CD4-positive, alpha-beta memory T cell (primary cell): ENCODE measurements around the gene MRPL47. TPM values are rescaled to one million over a fixed set of nuclear protein-coding genes. Genes with fewer than 3 reads are reported as not detected.

Source experiments
- CTCF ChIA-PET: fragments of 350-600 bp; sonication (Branson Sonifier 250); formaldehyde crosslinking; loops from one replicate; lab custom pipeline; 2021; ENCODE audit warnings: inconsistent platforms; ENCODE audit not compliant: partially characterized antibody; lab: Charles Lee
- POLR2A ChIA-PET: fragments of 350-600 bp; sonication (Branson Sonifier 250); formaldehyde crosslinking; loops from one replicate; lab custom pipeline; 2021; ENCODE audit not compliant: partially characterized antibody; lab: Charles Lee
- DNase-seq, 5 donors: peaks; one replicate each; pipeline versions ENCODE4 v3.0.0 to v3.0.0-alpha.2; 2020 to 2022; ENCODE audit warnings: mixed read lengths in 1 of 5
- H3K27ac ChIP-seq: one replicate; pipeline ENCODE4 v1.7.0; 2013; ENCODE audit warnings: low read depth, low read length
- H3K27me3 ChIP-seq: 2 replicates; pipeline ENCODE4 v1.7.0; 2013; ENCODE audit warnings: mild to moderate bottlenecking, low read length, moderate library complexity; ENCODE audit not compliant: insufficient read depth
- H3K36me3 ChIP-seq: 2 replicates; pipeline ENCODE4 v1.7.0; 2013; ENCODE audit warnings: mild to moderate bottlenecking, low read length, moderate library complexity; ENCODE audit not compliant: insufficient read depth
- H3K4me1 ChIP-seq: 2 replicates; pipeline ENCODE4 v1.7.0; 2013; ENCODE audit warnings: mild to moderate bottlenecking, low read length, moderate library complexity; ENCODE audit not compliant: insufficient read depth
- H3K4me3 ChIP-seq, 2 donors: one replicate each; pipeline ENCODE4 v1.7.0; 2013; ENCODE audit warnings: low read length in 2 of 2, mild to moderate bottlenecking in 1 of 2
- H3K9me3 ChIP-seq, 2 donors: one replicate each; pipeline ENCODE4 v1.7.0; 2013; ENCODE audit warnings: low read length in 2 of 2, control low read depth in 1 of 2; ENCODE audit not compliant: control insufficient read depth in 1 of 2
- H3K27ac Mint-ChIP-seq, 7 donors: one replicate each; pipeline ENCODE4 v1.8.0; 2020 to 2021; ENCODE audit warnings: mixed read lengths in 7 of 7, mild to moderate bottlenecking in 6 of 7, inconsistent platforms in 3 of 7, moderate library complexity in 3 of 7
- H3K27me3 Mint-ChIP-seq, 2 donors: one replicate each; pipeline ENCODE4 v1.8.0; 2020 to 2021; ENCODE audit warnings: mixed read lengths in 2 of 2
- H3K36me3 Mint-ChIP-seq, 2 donors: one replicate each; pipeline ENCODE4 v1.8.0; 2020 to 2021; ENCODE audit warnings: mixed read lengths in 2 of 2, inconsistent platforms in 1 of 2, mild to moderate bottlenecking in 1 of 2
- H3K4me1 Mint-ChIP-seq, 4 donors: one replicate each; pipeline ENCODE4 v1.8.0; 2020 to 2021; ENCODE audit warnings: mixed read lengths in 4 of 4, mild to moderate bottlenecking in 1 of 4
- H3K4me3 Mint-ChIP-seq, 8 donors: one replicate each; pipeline ENCODE4 v1.8.0; 2020 to 2021; ENCODE audit warnings: mixed read lengths in 8 of 8, mild to moderate bottlenecking in 7 of 8, moderate library complexity in 6 of 8, inconsistent platforms in 3 of 8
- H3K9me3 Mint-ChIP-seq, 8 donors: one replicate each; pipeline ENCODE4 v1.8.0; 2020 to 2021; ENCODE audit warnings: mixed read lengths in 8 of 8, mild to moderate bottlenecking in 5 of 8, inconsistent platforms in 3 of 8, moderate library complexity in 1 of 8
- intact Hi-C: fragments of 100-400 bp; cut with micrococcal nuclease; formaldehyde crosslinking; loops from one replicate; pipeline ENCODE4 v1.15.1; 2023
- polyA plus RNA-seq, 2 donors: library from polyadenylated mRNA; unstranded; fragments of 300-500 nt; fragmentation: Illumina TruSeq; gene quantifications; one replicate each; pipeline ENCODE4 v1.2.3, GENCODE V29; 2021
- total RNA-seq, 2 experiments: library from RNA; stranded (reverse); gene quantifications; one replicate each; pipeline ENCODE4 v1.2.3, GENCODE V29; 2021

The MRPL47 gene
- total and polyA plus RNA-seq, 4 experiments from 2014 or later = 16.9 to 61.8 (median 32.6) TPM

DNA sequence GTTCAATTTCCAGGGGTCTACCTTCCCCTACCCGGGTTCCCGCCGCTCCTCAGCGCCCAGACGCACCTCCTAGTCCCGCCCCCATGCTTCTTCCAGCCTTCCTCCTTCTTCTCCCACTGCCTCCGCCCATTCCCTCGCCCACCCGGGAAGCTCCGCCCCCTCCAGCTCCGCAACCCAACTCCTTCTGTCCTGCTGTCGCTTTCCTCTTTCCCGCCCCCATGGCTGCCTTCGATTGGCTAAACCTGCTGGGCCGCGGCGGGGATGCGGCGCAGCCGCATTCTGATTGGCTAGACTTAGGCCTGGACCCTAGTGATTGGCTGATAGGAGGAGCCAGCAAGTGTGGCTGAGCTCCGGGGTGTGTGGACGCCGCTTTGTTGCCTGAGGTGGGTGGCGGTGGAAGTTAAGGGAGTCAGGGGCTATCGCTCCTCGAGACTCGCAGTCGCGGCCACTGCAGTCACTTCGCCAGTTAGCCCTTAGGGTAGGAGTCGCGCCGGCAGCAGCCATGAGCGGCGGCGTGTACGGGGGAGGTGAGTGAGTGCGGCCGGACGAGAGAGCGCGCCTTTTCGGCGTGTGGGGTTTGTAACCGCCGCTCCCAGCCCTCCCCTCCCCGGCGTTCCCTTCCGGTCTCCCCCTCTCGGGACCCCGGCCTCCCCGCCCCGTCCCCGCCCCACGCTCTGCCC, 41.7 kb downstream of the MRPL47 start, which contains the start of gene ACTL6A:
Gene ACTL6A (plus strand): TSS at position 336 of the 680 bp plus-strand sequence. CDS start 167 bp downstream, at position 503.
- peaks cover 0 to 7% of the 10 kb centered on the region in 2 donors for H3K36me3 Mint-ChIP-seq

DNA sequence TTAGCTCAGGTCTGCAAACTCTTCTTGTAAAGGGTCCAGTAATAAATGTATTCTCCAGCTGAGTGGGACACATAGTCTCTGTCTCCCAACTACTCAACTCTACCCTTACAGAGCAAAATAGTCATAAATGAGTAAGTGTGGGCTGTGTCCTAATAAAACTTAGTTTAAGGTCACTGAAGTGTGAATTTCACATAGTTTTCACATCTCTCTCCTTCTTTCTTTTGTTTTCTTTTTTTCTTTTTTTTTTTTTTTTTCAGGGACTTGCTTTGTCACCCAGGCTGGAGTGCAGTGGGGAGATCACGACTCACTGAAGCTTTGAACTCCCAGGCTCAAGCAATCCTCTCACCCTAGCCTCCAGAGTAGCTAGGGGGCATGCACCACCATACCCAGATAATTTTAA, 43.6 kb downstream of the MRPL47 start:
- intact Hi-C loops = no loop called here
- no peak overlapping the region for H3K27ac Mint-ChIP-seq

More for the DNA sequence above, 41.7 kb downstream of the MRPL47 start, which contains the start of gene ACTL6A:
- no peaks in the 10 kb centered on the region for H3K9me3 ChIP-seq
- H3K36me3 ChIP-seq = no peaks in the 10 kb centered on the region
- peaks cover 22 to 37% (median 28%) of the 10 kb centered on the region in 4 donors for H3K4me1 Mint-ChIP-seq
- H3K4me1 ChIP-seq = peaks cover 29% of the 10 kb centered on the region
- no peaks in the 10 kb centered on the region for H3K9me3 Mint-ChIP-seq
- H3K27me3 Mint-ChIP-seq = peaks cover 0 to 4% of the 10 kb centered on the region in 2 donors
- peak within 1 kb of the TSS; percentile 67 to 76 for H3K4me3 ChIP-seq
- no peaks in the 10 kb centered on the region for H3K27me3 ChIP-seq
- ChIA-PET CTCF (interaction anchor here (0.6 to 2.0 kb wide), 7 partner anchors 18 to 1254 kb away, joined by 3 to 6 read pairs (median 4); partner anchors contain the start of gene USP13), POLR2A (interaction anchor here (0.6 to 1.9 kb wide), 11 partner anchors 20 to 1039 kb away, joined by 3 to 12 read pairs (median 5); partner anchors contain the start of genes MRPL47, NDUFB5, PIK3CA and TTC14)
- peak within 1 kb of the TSS; percentile 81 to 98 (median 97) for H3K27ac Mint-ChIP-seq
- H3K4me3 Mint-ChIP-seq = peak within 1 kb of the TSS; percentile 96 to 100 (median 99)
- intact Hi-C loops = loop anchor here (1.0 to 2.0 kb wide), 5 partner anchors 42 to 547 kb away; partner anchors contain the start of genes MRPL47, NDUFB5 and ZMAT3
- peak; percentile 96 to 98 (median 96) for DNase-seq
- peak within 1 kb of the TSS; percentile 58 for H3K27ac ChIP-seq

DNA sequence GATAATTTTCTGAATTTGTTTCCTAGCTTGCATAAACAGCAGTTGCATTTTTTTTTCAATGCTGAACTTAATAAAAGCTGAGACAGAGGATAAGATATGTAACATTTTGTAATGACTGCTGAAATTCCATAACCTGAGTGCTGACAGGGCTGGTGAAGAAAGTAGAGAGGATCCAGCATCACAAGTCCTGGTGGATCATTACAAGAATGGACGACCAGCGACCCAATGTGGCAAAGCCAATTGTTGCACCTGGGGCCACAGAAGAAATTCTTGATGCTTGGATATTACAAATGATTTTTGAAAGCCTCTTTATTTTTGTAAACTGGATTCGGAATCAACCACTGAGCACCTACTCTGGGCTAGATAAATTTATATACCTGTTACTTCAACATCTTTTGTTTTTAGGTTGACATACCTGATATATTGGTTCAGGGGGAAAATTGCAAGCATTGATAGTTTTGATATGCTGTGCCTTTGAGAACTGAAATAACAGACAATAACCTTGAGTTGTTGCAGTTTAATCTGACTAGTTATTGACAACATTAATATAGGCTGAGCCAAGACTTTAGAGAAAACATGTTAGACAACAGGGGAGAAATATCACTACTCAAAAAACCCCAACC, 45.6 kb downstream of the MRPL47 start:
- intact Hi-C loops = loop anchor here (1.0 to 2.0 kb wide), 5 partner anchors 237 to 1124 kb away; no protein-coding TSS in a partner anchor

More for the DNA sequence above, 43.6 kb downstream of the MRPL47 start:
- POLR2A ChIA-PET = no interaction called here
- Histone ChIP-seq H3K27ac (no peak overlapping the region), H3K4me3 (no peak overlapping the region), H3K9me3 (no peaks in the 10 kb centered on the region), H3K27me3 (no peaks in the 10 kb centered on the region), H3K36me3 (no peaks in the 10 kb centered on the region), H3K4me1 (peaks cover 26% of the 10 kb centered on the region)
- no peak for DNase-seq
- Mint-ChIP-seq H3K4me3 (no peak overlapping the region), H3K4me1 (peaks cover 19 to 29% (median 24%) of the 10 kb centered on the region in 4 donors), H3K27me3 (peaks cover 0 to 4% of the 10 kb centered on the region in 2 donors), H3K9me3 (no peaks in the 10 kb centered on the region), H3K36me3 (peaks cover 0 to 7% of the 10 kb centered on the region in 2 donors)
- CTCF ChIA-PET = interaction anchor here (0.7 to 1.1 kb wide), 2 partner anchors 455 to 977 kb away, joined by 3 read pairs; no protein-coding TSS in a partner anchor

DNA sequence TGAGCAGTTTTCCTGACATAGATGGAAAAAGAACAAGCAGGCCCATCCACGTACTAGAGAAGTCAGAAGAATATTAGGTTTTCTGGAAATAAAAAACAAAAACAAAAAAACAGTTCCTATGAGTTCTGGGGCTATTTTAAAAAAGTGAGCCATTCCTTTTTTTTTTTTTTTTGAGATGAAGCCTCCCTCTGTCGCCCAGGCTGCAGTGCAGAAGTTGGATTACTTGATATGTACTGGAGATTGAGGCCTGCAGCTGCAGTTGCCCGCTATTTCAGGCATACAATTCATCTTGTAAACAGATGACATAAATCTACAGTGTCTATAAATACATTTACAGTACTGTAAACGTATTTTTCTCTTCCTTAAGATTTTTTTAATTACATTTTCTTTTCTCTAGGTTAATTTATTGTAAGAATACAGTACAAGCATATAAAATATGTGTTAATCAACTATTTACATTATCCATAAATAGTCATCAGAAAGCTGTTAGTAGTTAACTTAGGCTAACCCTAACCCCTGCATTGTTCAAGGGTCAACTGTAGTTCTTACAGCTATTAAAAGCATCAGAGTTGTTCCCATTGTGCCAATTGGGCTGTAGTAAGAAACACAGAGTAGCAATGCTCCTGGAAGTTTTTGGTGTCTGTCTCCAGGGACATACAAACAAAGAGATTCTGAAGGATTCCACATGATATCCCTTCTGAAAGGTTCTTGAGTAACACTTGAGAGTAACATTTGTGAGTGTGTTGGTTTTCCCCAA, 52.9 kb downstream of the MRPL47 start:
- DNase-seq = no peak
- H3K9me3 ChIP-seq = no peaks in the 10 kb centered on the region
- no peaks in the 10 kb centered on the region for H3K9me3 Mint-ChIP-seq
- intact Hi-C loops = no loop called here
- H3K4me3 Mint-ChIP-seq = no peak overlapping the region
- CTCF ChIA-PET = no interaction called here
- H3K36me3 ChIP-seq = no peaks in the 10 kb centered on the region
- no peaks in the 10 kb centered on the region for H3K4me1 Mint-ChIP-seq
- no peaks in the 10 kb centered on the region for H3K36me3 Mint-ChIP-seq
- H3K27me3 ChIP-seq = no peaks in the 10 kb centered on the region
- POLR2A ChIA-PET = no interaction called here
- H3K4me3 ChIP-seq = no peak overlapping the region
- peaks cover 2 to 5% of the 10 kb centered on the region in 2 donors for H3K27me3 Mint-ChIP-seq
- H3K4me1 ChIP-seq = no peaks in the 10 kb centered on the region
- H3K27ac ChIP-seq = no peak overlapping the region
- H3K27ac Mint-ChIP-seq = peak overlapping the region in 1 of 7 donors; percentile 53

More for the DNA sequence above, 45.6 kb downstream of the MRPL47 start:
- DNase-seq = peak; percentile 25 to 38 (median 30)
- H3K27ac ChIP-seq = no peak overlapping the region
- H3K4me3 ChIP-seq = no peak overlapping the region
- no peaks in the 10 kb centered on the region for H3K9me3 ChIP-seq
- H3K4me1 Mint-ChIP-seq = peaks cover 10 to 12% (median 11%) of the 10 kb centered on the region in 4 donors
- H3K36me3 Mint-ChIP-seq = peaks cover 0 to 7% of the 10 kb centered on the region in 2 donors
- peaks cover 7% of the 10 kb centered on the region for H3K4me1 ChIP-seq
- peaks cover 2 to 9% of the 10 kb centered on the region in 2 donors for H3K27me3 Mint-ChIP-seq
- H3K9me3 Mint-ChIP-seq = no peaks in the 10 kb centered on the region
- no peak overlapping the region for H3K4me3 Mint-ChIP-seq
- H3K27me3 ChIP-seq = no peaks in the 10 kb centered on the region
- ChIA-PET CTCF (no interaction called here), POLR2A (no interaction called here)
- no peaks in the 10 kb centered on the region for H3K36me3 ChIP-seq
- no peak overlapping the region for H3K27ac Mint-ChIP-seq

DNA sequence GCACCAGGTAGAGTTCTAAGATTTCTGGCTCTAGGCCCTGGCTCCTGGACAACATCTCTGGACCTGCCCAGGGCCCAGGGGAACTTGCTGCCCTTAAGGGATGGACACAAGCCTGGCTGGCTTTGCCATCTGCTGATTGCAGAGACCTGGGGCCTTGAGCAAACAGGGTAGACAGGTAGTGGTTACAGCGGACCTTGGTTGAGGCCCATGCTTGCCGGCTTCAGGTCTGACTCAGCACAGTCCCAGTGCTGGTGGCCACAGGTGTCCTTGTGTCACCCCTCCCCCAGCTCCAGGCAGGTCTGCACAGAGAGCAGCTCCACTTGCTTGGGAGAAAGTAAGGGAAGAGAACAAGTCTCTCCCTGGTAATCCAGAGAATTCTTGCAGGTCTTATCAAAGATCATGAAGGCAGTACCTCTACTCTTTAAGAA, 57.6 kb downstream of the MRPL47 start:
- Mint-ChIP-seq H3K4me3 (no peak overlapping the region), H3K27ac (no peak overlapping the region), H3K36me3 (no peaks in the 10 kb centered on the region), H3K4me1 (no peaks in the 10 kb centered on the region), H3K9me3 (no peaks in the 10 kb centered on the region), H3K27me3 (peaks cover 0 to 5% of the 10 kb centered on the region in 2 donors)
- intact Hi-C loops = no loop called here
- no peak overlapping the region for H3K4me3 ChIP-seq
- CTCF ChIA-PET = no interaction called here
- no peaks in the 10 kb centered on the region for H3K9me3 ChIP-seq
- no peaks in the 10 kb centered on the region for H3K27me3 ChIP-seq
- H3K27ac ChIP-seq = no peak overlapping the region
- POLR2A ChIA-PET = no interaction called here
- H3K36me3 ChIP-seq = no peaks in the 10 kb centered on the region
- no peaks in the 10 kb centered on the region for H3K4me1 ChIP-seq
- peak in 1 of 5 donors; percentile 33 for DNase-seq

DNA sequence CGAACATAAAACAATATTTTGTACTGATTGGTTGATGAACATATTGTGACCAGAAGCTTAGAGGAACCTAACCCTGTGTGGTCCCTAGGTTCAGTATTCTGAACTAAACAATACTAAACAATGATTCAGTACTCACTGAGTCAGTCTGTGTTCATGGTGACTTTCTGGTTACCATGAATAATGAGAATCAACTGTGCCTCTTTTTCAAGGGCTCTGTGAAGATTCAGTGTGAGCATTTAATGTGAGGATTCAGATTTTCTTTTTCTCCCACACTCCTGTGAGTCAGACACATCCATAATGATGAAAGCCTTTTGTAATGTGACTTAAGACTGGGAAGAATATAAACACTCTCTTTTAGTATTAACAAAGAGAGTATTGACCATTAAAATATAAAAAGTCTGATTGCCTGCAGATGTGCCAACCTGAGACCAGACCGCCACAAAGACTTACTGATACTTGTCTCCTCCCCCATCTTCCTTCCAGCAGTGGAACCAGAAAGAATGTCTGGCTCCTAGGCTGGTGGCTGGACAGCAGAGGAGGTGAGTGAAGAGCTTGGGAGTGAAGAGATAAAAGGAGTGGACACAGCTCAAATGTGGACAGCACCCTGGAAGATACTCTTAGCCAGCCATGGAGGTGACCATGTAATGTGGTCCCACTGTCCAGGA, 59.3 kb downstream of the MRPL47 start:
- H3K36me3 ChIP-seq = no peaks in the 10 kb centered on the region
- H3K4me1 ChIP-seq = no peaks in the 10 kb centered on the region
- H3K4me3 ChIP-seq = no peak overlapping the region
- CTCF ChIA-PET = interaction anchor here (1.7 kb wide), 1 partner anchor 17 kb away, joined by 3 read pairs; the partner anchor contains the start of gene ACTL6A
- H3K27me3 Mint-ChIP-seq = peaks cover 0 to 5% of the 10 kb centered on the region in 2 donors
- H3K36me3 Mint-ChIP-seq = no peaks in the 10 kb centered on the region
- intact Hi-C loops = no loop called here
- no peak overlapping the region for H3K4me3 Mint-ChIP-seq
- no peaks in the 10 kb centered on the region for H3K9me3 Mint-ChIP-seq
- no peak for DNase-seq
- H3K4me1 Mint-ChIP-seq = no peaks in the 10 kb centered on the region
- no peaks in the 10 kb centered on the region for H3K27me3 ChIP-seq
- H3K27ac Mint-ChIP-seq = no peak overlapping the region
- H3K27ac ChIP-seq = no peak overlapping the region
- POLR2A ChIA-PET = no interaction called here
- no peaks in the 10 kb centered on the region for H3K9me3 ChIP-seq
